BE2C (cell line): Measurements from ENCODE around the gene D2HGDH.
"Not testable (repeated sequence)": the region's sequence is repeated elsewhere in the genome, so short reads cannot be mapped to it uniquely, and the experiment has no call there.

Experiments used
- DNase-seq: peaks from one replicate; pipeline ENCODE4 v3.0.0-alpha.2; 2020
- H3K27me3 ChIP-seq: fragments of 250-450 bp; sonication (Bioruptor Pico); 2 replicates; pipeline ENCODE4 v1.5.1; 2020; ENCODE audit warnings: mild to moderate bottlenecking
- H3K36me3 ChIP-seq: fragments of 250-450 bp; sonication (Bioruptor Pico); 2 replicates; pipeline ENCODE4 v1.5.1; 2020; ENCODE audit warnings: mild to moderate bottlenecking
- H3K4me1 ChIP-seq: fragments of 250-450 bp; sonication (Bioruptor Pico); 2 replicates; pipeline ENCODE4 v1.5.1; 2020
- H3K4me3 ChIP-seq: 2 replicates; pipeline ENCODE4 v1.5.1; 2011; ENCODE audit warnings: low read depth, low read length
- H3K9me3 ChIP-seq: fragments of 250-450 bp; sonication (Bioruptor Pico); 2 replicates; pipeline ENCODE4 v1.5.1; 2020
- TF ChIP-seq, protein P1 (sequence below): IDR thresholded peaks from 2 replicates; pipeline ENCODE4 v1.5.1; 2012; ENCODE audit warnings: mild to moderate bottlenecking, low read depth, low read length

Gene D2HGDH

DNA sequence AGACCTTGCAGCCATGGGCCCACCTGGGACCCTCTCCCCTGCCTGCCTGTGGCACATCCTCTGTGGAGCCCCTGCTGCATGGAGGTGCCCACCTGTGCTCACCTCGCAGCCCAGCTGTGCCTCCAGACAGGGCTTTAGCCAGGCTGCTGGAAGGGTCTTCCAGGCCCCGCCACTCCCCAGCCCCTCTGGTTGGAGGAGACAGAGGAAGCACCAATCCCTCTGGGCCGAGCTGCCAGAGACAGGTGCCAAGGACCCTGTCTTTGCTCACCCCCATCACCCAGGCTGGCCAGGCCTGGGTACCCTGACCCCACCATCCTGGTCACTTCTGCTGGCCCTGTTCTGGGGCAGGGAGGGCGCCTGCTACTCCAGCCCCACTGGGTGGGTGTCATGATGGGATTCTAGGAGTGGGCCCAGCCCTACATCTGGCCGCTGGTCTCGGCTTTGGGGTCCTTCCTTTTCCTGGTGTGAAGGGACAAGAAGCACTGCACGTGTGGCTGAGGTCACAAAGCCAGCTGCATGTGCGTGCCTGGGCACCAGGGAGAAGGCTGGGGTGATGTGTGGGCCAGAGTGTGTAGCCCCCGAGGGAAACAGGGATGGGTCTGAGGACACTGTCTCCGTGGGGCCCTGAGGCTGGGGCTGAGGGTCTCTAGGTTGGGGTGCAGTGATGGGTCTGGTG lies 65.2 kb downstream of the D2HGDH start:
- no peaks in the 10 kb centered on the region for H3K9me3 ChIP-seq
- TF ChIP-seq, protein P1, sequence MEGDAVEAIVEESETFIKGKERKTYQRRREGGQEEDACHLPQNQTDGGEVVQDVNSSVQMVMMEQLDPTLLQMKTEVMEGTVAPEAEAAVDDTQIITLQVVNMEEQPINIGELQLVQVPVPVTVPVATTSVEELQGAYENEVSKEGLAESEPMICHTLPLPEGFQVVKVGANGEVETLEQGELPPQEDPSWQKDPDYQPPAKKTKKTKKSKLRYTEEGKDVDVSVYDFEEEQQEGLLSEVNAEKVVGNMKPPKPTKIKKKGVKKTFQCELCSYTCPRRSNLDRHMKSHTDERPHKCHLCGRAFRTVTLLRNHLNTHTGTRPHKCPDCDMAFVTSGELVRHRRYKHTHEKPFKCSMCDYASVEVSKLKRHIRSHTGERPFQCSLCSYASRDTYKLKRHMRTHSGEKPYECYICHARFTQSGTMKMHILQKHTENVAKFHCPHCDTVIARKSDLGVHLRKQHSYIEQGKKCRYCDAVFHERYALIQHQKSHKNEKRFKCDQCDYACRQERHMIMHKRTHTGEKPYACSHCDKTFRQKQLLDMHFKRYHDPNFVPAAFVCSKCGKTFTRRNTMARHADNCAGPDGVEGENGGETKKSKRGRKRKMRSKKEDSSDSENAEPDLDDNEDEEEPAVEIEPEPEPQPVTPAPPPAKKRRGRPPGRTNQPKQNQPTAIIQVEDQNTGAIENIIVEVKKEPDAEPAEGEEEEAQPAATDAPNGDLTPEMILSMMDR = no peak
- no peak for DNase-seq
- no peaks in the 10 kb centered on the region for H3K27me3 ChIP-seq
- no peak overlapping the region for H3K4me3 ChIP-seq
- H3K4me1 ChIP-seq = peaks cover 20% of the 10 kb centered on the region
- H3K36me3 ChIP-seq = no peaks in the 10 kb centered on the region

DNA sequence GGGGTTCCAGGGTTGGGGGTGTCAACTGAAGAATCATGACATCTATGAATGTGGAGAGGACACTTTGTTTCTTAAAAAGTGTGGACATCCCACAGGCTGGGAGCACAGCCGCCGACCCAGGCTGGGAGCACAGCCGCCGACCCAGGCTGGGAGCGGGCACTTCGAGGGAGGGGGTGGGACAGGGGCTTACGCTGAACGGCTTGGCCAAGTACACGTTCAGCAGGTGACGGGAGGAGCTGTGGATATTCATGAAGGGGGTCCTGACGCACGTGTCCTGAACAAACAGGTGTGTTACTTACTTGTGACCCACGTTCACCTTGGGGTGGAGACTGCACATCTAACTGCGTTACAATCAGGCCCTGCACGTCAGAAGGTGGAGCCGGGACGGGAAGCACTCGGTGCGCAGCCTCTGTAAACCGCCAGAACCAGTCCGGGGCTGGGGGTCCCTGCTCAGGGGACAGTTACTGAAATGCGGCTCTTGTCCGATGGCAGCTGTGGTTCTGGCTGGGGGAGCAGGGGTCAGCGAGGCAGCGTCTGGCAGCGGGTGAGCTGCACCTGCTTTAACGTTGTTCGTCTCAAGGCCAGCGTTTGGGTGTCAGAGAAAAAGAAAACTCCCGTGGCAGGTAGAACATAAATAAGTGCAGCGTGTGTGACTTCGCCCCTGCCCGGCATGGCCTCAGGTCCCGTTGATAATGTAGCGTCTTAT lies 65.9 kb downstream of the D2HGDH start:
- peaks cover 22% of the 10 kb centered on the region for H3K4me1 ChIP-seq
- not testable (repeated sequence) for H3K36me3 ChIP-seq, DNase-seq

DNA sequence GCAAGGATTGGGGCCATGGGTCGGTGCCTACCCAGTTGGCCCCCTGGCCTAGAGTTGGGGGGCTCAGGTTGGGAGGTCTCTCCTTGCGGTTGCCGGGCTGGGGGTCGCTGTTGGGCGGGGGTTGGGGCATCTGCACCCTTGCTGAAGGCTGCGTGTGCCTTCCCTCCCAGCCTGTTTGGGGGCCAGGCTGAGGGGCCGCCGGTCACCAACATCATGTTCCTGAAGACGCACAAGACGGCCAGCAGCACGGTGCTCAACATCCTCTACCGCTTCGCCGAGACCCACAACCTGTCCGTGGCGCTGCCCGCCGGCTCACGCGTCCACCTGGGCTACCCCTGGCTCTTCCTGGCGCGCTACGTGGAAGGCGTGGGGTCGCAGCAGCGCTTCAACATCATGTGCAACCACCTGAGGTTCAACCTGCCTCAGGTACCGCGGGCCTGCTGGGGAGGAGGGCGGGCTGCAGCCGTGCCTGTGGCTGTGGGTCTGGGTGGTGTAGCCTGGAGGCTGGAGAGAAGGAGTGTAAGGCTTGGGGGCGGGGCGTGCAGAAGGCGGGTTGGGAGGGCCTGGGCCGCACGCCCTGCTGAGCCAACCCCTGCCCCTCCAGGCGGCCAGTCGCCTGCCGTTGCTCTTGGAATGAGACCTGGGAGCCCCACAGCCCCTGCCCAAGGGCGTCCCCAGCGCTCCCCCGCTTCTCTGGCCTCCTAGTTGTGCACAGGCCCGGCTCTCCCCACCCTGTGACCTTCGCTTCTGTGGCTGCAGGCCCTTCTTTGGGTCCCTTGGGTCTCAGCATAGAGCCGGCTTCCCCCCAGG lies 67.4 kb downstream of the D2HGDH start:
- no peaks in the 10 kb centered on the region for H3K9me3 ChIP-seq
- no peak overlapping the region for H3K4me3 ChIP-seq
- H3K4me1 ChIP-seq = peaks cover 22% of the 10 kb centered on the region
- H3K36me3 ChIP-seq = no peaks in the 10 kb centered on the region
- peak; percentile 74 for DNase-seq
- TF ChIP-seq, protein P1 = no peak
- no peaks in the 10 kb centered on the region for H3K27me3 ChIP-seq

More for the DNA sequence above, 65.9 kb downstream of the D2HGDH start:
- not testable (repeated sequence) for H3K9me3 ChIP-seq, H3K4me3 ChIP-seq, H3K27me3 ChIP-seq

DNA sequence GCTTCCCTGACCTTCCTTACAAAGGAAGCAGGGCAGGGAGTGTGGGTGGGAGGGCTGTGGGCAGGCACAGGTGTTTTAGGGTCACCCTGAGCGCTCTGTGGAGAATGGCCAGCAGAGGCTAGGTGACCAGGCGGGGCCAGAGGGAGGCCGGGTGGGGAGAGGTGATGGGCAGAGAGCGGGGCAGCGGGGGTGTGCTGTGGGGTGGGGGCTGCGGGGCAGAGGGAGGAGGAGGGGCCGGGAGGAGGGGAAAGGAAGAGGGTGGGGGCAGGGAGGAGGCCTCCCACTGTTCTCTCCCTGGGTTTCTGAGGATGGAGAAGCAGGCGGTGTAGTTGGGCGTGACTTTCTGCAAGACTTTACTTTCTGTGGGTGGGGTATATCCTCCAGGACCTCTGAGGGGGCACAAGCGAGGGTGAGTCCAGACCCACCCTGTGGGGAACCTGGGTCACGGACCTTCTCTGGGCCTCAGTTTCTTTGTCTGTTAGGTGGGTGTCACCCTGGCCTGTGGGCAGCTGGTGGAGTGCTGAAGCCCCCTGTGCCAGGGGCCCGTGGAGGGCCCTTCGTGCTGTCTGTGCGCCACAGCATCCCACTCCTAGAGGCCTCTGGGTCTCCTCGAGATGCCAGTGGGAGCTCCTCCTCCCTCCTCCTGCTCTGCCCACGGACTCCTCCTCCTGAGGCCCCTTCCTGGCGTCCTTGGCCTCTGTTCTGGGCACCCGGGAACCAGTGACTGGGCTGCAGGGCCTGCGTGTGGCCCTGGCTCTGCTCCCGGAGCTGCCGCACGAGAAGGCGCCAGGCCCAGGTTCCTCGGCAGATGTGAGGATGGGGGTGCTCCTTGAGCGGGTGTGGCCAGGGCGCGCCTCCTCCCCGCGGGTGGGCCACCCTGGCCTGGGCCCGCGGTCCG lies 68.2 kb downstream of the D2HGDH start:
- no peak for DNase-seq
- H3K9me3 ChIP-seq = no peaks in the 10 kb centered on the region
- H3K4me1 ChIP-seq = peaks cover 22% of the 10 kb centered on the region
- H3K4me3 ChIP-seq = no peak overlapping the region
- TF ChIP-seq, protein P1 = no peak
- no peaks in the 10 kb centered on the region for H3K36me3 ChIP-seq
- H3K27me3 ChIP-seq = no peaks in the 10 kb centered on the region

DNA sequence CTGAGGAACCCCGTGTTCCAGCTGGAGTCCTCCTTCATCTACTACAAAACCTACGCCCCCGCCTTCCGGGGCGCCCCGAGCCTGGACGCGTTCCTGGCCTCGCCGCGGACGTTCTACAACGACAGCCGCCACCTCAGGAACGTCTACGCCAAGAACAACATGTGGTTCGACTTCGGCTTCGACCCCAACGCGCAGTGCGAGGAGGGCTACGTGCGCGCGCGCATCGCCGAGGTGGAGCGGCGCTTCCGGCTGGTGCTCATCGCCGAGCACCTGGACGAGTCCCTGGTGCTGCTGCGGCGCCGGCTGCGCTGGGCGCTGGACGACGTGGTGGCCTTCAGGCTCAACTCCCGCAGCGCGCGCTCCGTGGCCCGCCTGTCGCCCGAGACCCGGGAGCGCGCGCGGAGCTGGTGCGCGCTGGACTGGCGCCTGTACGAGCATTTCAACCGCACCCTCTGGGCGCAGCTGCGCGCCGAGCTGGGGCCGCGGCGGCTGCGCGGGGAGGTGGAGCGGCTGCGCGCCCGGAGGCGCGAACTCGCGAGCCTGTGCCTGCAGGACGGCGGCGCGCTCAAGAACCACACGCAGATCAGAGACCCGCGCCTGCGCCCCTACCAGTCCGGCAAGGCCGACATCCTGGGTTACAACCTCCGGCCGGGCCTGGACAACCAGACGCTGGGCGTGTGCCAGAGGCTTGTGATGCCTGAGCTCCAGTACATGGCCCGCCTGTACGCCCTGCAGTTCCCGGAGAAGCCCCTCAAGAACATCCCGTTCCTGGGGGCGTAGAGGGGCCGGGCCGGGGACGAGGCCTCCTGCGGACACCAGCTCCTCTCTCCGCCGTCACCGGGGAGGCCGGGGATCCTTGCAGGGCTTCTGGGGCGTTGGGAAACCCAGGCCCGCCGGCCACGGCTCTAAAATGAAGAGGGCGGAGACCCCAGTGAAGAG lies 69.2 kb downstream of the D2HGDH start:
- TF ChIP-seq, protein P1 = no peak
- DNase-seq = peak; percentile 20
- Histone ChIP-seq H3K36me3 (no peaks in the 10 kb centered on the region), H3K4me3 (no peak overlapping the region), H3K27me3 (no peaks in the 10 kb centered on the region), H3K9me3 (no peaks in the 10 kb centered on the region), H3K4me1 (peaks cover 26% of the 10 kb centered on the region)
